GM19099 (cell line): ENCODE data around the gene TMEM176B.

Experiments used
- POLR2A ChIP-seq: IDR thresholded peaks from 3 replicates; pipeline ENCODE4 v1.6.1; 2011; ENCODE audit warnings: low read depth; ENCODE audit not compliant: insufficient read length; ENCODE audit errors: extremely low read depth

The TMEM176B gene

DNA sequence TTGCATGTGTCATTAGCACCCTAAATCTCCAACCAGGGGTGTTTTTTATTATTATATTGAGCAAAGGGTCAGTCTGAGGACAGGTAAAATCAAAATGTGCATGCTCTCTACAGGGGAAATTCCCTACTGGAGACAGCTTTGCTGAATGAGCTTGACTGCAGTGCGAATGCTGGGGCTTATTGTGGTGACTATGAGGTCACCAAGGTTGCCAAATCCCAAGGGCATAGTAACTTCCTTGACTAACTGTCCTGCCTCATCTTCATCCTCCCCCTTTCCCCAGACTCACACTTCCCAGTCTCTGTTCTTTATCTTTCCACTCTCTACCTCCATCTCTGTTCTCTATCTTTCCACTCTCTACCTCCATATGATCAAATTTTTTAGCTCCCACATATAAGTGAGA, 29.3 kb upstream of the TMEM176B start:
- TF ChIP-seq POLR2A, result no peak

DNA sequence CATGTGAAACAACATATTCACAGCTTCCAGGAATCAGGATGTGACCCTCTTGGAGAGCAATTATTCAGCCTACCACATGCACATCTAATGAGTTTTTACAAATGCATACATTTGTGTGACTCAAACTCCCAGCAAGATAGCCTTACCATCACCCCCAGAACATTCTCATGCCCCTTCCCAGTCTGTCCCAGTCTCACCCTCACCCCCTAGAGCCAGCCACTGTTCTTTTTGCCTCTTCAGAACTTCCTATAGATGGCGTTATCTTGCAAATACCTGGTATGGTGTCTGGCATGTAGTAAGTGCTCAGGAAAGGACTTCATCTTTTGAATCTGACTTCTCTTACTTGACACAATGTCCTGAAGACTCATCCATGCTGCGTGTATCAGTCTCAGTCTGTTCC, 28.2 kb upstream of the TMEM176B start:
- TF ChIP-seq POLR2A, result no peak

DNA sequence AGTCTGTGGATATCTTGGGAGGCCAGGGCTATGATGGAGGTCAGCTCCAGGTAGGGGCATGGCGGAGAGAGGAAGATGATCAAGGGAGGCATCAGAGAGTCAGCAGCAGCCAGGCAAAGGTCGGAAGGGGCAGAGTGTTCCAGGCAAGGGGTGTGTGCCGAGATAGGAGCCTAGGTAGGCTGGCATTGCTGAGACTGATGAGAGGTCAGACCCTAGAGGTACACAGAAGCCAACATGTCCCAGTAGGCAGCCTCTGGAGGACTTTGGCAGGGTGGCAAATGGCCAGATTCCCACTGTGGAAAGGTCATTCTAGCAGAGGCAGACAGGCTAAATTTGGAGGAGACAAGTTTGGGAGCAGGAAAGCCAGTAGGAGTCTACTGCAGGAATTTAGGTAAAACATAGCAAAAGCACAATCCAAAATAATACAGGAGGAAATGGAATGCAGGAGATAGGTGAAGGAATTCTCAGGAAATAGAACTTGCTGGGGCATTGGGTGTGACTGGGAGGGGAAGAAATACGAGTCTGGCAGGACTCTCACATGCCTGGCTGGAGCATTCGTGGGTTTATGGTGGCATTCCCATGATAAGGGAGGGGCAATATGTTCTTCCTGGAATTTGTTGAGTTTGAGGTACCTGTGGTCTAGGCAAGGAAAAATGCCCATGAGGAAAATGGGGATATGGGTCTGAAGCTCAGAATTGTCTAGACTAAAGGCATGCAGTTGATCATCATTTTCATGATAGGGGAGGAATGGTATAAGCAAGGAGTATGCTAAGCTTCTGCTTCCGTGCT, 26.1 kb upstream of the TMEM176B start:
- no peak for TF ChIP-seq POLR2A

DNA sequence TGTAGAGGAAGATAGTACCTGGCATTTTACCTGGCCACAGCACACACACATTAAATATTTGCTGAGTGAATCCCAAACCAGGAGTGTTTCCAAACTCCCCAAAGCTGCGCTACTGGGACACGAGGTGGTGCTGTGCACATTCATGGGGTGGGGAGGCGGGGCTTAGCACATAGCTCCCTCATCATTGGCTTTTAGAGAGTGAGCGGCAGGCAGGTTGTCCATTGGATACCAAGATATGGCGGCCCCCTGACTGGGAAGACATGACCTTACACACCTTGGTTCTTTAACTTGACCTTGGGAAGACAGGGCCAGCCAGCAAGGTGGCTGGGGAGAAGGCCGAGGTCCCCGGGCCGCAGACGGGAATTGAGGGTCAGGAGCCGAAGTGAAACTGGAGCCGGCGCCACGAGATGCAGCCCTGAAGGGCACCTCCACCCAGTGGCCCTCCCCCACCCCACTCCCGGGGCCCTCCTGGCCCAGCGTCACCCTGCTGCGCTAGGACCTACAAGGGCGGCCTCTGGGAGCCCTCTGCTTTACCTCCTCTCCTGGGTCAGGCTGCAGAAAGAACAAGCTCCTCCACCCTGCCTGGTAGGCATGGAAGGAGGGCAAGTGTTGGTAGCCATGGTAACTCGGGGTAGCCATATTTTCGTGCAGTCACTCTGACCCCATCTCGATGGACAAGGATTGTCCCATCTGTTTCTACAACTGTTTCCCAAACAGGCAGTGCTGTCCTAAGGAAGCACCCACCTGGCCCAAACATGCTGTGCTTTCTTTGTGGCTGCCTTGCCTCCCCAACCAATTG, 24.4 kb upstream of the TMEM176B start:
- TF ChIP-seq POLR2A, result no peak

DNA sequence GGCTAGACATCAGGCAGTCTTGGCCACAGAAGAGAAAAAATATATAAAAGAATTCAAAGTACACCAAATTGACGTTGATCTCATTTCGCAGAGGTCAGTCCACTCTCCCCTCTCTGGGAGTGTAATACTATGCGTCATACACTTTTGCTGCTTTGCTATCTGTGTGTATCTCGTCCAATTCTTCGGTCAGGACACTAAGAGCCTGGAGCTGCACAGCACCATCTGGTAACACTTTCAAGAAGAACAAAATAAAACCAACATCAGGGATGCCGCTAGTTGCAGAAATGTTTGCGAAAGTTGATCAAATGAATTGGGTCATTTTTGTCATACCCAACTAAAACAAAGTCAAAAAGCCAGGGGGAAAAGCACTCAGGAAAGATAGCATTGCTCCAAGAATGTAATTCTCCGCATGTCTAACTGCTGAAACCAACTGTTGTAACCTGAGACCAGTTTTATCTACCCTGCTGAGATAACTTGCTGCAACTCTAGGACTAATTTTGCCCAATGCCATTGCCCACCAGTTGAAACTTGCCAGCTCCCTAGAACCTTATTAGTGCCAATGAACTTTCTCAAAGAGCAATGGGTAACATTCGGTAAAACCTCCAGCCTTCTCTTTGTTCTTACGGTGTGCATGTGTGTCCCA, 23.4 kb upstream of the TMEM176B start:
- no peak for TF ChIP-seq POLR2A

DNA sequence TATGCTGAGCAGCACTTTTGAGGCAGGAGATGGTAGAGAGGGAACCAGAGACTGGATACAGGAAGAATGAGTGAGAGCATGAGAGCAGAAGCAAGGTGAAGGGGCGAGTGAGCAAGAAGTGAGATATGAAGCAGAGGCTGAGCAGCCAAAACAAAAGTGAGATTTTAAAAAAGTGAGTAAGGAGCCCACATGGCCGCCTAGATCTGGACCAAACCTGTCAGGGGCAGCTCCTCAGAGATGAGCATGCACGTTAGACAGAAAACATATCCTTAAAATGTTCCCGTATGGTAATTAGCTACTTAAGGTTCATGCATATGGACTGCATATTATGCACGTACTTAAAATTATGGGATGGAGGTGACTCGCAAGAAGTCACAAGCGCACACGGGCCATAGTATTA, 22.9 kb upstream of the TMEM176B start:
- TF ChIP-seq POLR2A, result no peak

DNA sequence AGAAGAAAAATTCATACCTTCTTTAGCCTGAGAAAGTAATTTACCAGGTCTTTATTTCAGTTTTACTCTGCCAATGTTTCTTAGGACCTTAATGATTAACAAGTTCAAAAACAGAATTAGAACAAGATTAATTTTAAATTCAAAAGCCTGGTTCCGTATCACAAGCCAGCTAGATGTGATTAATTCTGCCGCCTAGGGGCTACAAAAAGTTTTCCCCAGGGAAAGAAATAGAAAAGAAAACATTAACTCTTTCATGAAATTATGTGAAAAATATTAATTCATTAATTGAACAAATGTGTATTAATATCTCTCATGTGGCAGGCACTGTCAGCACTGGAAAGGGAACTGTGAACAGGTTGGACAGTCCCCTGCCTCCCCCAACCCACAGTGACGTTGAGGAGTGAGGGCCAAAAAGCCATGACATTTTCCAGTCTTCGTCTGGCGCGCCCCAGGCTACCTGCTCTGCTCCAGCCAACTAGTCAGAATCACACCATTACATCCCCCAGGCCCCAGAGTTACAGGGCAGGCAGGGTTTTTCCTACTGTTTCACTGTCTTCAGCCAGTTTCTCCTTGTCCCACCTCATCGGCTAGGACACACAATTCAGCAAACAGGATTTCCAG, 20.5 kb upstream of the TMEM176B start:
- no peak for TF ChIP-seq POLR2A

DNA sequence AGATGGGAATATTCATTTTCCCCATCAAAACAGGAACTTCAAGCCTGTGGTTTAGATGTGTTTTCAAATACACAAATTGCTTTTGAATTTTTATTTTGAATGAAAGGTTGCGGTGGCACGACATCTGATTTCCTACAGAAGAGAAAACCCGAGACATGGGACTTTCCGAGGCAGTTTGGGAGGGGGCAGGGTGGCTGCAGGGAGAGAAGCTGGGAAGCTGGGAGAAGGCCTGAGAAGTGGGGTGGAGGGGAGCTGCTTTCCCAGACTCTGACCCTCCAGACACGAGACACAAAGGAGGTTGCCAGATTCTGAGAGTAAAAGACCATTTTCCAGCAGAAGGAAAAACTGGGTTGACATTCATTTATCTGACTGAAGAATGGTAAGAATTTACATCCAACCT, 20.0 kb upstream of the TMEM176B start:
- no peak for TF ChIP-seq POLR2A

DNA sequence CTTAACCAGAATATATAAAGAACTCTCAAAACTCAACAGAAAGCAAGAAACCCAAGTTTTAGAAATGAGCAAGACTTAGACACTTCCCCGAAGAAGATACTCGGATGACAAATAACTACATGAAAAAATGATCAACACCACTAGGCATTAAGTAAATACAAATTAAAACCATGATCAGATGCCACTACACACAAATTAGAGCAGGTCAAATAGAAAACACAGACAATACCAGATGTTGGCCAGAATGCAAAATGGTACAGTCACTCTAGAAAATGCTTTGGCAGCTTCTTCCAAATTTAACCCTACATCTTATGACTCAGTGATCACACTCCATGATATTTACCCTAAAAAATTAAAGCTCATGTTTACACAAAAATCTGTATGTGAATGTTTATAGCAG, 18.8 kb upstream of the TMEM176B start:
- no peak for TF ChIP-seq POLR2A

DNA sequence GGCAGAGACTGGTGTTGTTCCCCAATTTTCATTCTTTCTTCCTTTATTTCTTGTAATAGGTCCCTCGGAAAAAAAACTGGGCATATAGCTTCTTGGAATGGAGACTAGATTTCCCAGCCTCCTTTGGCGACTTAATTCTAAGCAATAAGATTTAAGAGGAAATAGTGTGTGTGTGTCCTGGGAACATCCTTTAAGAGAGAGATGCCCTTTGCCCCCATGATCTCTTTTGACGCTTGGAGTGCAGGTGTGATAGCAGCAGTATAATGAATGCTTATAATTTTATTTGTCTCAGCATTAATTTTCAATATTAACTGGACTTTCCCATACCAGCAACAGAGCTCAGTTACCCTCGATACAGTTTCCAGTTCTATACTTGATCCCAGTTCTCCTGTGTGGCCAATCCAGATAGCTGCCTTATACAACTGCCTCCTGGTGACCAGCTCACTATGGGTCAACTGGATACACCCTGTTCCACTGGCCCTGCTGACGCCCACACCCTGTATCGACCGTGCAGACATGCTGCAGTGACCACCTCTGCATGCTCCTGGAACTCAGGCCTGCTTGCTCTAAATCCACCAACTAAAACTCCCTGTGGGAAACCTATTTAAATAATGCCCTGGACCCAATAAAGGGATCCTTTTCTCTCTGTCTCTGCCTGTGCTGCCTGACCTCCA, 14.3 kb upstream of the TMEM176B start:
- no peak for TF ChIP-seq POLR2A

DNA sequence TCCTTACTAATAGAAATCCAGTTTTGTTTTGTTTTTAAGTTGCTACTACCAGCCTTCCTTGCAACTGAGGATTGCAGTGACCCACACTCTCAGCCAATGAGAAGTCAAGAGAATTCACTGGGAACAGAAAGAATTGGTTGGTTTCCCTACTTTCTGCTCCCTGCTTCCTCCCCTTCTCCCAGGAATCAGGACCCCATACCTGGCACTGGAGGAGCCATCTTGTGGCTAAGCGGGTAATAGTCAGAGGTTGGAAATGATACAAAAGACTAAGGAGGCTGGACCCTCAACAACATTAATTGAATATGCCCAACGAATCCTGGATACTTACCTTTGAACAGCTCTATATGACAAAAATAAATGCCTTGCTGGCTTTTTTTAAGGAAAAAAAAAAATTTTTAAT, 6.7 kb upstream of the TMEM176B start:
- no peak for TF ChIP-seq POLR2A

DNA sequence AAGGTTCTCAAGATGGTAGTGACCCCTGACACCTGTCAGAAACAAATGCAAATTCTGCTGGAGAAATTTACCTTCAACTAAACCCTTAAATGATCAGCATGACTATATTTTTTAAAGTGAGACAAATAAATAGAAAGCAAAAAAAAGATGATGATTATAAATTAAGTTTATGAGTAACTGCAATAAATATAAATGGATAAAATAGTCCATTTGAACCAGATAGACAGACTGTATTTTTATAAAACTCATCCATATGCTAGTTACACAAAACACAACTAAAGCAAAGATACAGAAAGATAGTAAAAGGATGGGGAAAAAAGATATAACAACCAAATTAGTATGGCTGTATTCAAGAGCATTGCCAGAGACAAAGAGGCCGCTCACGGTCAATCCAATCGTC, 6.3 kb upstream of the TMEM176B start:
- no peak for TF ChIP-seq POLR2A

DNA sequence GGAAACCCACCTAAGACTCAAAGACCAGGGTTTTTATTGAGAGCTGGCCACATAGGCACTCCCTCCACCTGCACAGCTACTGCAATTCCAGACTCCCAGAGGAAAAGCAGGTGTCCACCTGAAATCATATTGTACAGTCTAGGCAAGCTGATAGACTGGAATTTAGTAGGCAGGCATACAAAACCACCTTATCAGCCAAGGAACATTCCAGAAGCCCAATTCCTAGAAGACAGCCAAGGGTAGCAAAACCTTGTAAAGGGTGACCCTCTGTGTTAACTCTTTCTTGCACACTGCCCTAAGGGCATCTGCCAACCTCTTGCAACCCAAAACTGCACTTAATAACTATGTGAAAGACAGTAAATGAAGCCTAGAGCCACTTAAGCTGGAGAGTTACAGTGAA, 5.7 kb upstream of the TMEM176B start:
- TF ChIP-seq POLR2A, result no peak

DNA sequence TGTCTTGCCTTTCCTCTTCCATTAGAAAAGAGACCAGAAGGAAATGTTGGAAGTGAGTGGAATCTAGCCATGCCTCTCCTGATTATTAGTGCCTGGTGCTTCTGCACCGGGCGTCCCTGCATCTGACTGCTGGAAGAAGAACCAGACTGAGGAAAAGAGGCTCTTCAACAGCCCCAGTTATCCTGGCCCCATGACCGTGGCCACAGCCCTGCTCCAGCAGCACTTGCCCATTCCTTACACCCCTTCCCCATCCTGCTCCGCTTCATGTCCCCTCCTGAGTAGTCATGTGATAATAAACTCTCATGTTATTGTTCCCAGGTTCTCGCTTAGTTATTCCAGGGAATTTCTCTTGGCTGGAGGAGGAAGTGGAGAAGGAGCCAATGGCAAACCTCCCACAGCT, 4.6 kb upstream of the TMEM176B start:
- TF ChIP-seq POLR2A, result no peak
